ENCODE data around the gene NADSYN1.

NADSYN1 gene

GRCh38 chr11:71542879-71543777 is 90.1 kb downstream of the NADSYN1 start:
- H3K27ac ChIP-seq (ENCODE audit: low read depth, low read length), result no peak overlapping the region
- no peak overlapping the region for H3K4me3 ChIP-seq (ENCODE audit: low read depth in 1 of 2, low read length in 2 of 2)
- no peaks in the 10 kb centered on the region for H3K27me3 ChIP-seq (ENCODE audit: control insufficient read depth in 1 of 2, insufficient read depth in 2 of 2, low read length in 2 of 2)
- peaks cover 0 to 3% of the 10 kb centered on the region in 2 donors for H3K4me1 ChIP-seq (ENCODE audit: control insufficient read depth in 1 of 2, insufficient read depth in 2 of 2, low read length in 2 of 2)
- H3K36me3 ChIP-seq (ENCODE audit: control insufficient read depth in 1 of 2, insufficient read depth in 2 of 2, low read length in 2 of 2), result no peaks in the 10 kb centered on the region
- no peaks in the 10 kb centered on the region for H3K9me3 ChIP-seq (ENCODE audit: control insufficient read depth in 1 of 2, low read length in 2 of 2)
- no peak overlapping the region for H3K9ac ChIP-seq (ENCODE audit: low read depth in 1 of 2, low read length in 2 of 2)

- Histone ChIP-seq H3K4me1 (ENCODE audit: control insufficient read depth in 1 of 2, insufficient read depth in 2 of 2, low read length in 2 of 2) (peaks cover 0 to 3% of the 10 kb centered on the region in 2 donors), H3K4me3 (ENCODE audit: low read depth in 1 of 2, low read length in 2 of 2) (no peak overlapping the region), H3K27ac (ENCODE audit: low read depth, low read length) (no peak overlapping the region), H3K9me3 (ENCODE audit: control insufficient read depth in 1 of 2, low read length in 2 of 2) (no peaks in the 10 kb centered on the region), H3K36me3 (ENCODE audit: control insufficient read depth in 1 of 2, insufficient read depth in 2 of 2, low read length in 2 of 2) (no peaks in the 10 kb centered on the region), H3K9ac (ENCODE audit: low read depth in 1 of 2, low read length in 2 of 2) (no peak overlapping the region), H3K27me3 (ENCODE audit: control insufficient read depth in 1 of 2, insufficient read depth in 2 of 2, low read length in 2 of 2) (no peaks in the 10 kb centered on the region)
Measured at GRCh38 chr11:71543866-71544265, 90.9 kb downstream of the NADSYN1 start.

DNA sequence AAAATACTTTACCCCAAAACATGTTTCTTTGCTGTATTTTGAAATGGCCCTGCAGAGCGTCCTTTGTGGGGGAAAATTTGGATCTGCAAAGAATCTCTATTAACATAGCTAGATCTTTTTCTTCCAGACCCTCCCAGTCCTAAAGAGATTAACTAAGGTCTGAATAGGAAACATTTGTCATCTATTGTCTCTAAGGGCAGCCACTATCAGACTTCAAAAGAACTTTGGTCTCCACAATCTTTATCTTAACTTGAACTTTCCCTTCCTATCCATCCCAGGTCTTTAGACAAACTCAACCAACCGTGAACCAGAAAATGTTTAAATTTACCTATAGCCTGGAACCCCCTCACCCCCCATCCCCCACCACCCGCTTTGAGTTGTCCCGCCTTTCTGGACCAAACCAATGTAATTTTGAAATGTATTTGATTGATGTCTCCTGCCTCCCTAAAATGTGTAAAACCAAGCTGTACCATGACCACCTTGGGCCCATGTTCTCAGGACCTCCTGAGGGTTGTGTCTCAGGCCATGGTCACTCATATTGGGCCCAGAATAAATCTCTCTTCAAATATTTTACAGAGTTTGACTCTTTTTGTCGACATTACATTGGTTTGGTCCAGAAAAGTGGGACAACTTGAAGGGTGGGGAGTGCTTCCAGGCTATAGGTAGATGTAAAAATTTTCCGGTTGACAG is 91.7 kb downstream of the NADSYN1 start:
- H3K27me3 ChIP-seq (ENCODE audit: control insufficient read depth in 1 of 2, insufficient read depth in 2 of 2, low read length in 2 of 2), result peaks cover 0 to 1% of the 10 kb centered on the region in 2 donors
- no peak overlapping the region for H3K4me3 ChIP-seq (ENCODE audit: low read depth in 1 of 2, low read length in 2 of 2)
- peaks cover 0 to 3% of the 10 kb centered on the region in 2 donors for H3K4me1 ChIP-seq (ENCODE audit: control insufficient read depth in 1 of 2, insufficient read depth in 2 of 2, low read length in 2 of 2)
- no peaks in the 10 kb centered on the region for H3K9me3 ChIP-seq (ENCODE audit: control insufficient read depth in 1 of 2, low read length in 2 of 2)
- no peak overlapping the region for H3K27ac ChIP-seq (ENCODE audit: low read depth, low read length)
- no peak overlapping the region for H3K9ac ChIP-seq (ENCODE audit: low read depth in 1 of 2, low read length in 2 of 2)
- no peaks in the 10 kb centered on the region for H3K36me3 ChIP-seq (ENCODE audit: control insufficient read depth in 1 of 2, insufficient read depth in 2 of 2, low read length in 2 of 2)

GRCh38 chr11:71545405-71545966 is 92.5 kb downstream of the NADSYN1 start:
- Histone ChIP-seq H3K4me3 (ENCODE audit: low read depth in 1 of 2, low read length in 2 of 2) (no peak overlapping the region), H3K4me1 (ENCODE audit: control insufficient read depth in 1 of 2, insufficient read depth in 2 of 2, low read length in 2 of 2) (peaks cover 0 to 3% of the 10 kb centered on the region in 2 donors), H3K36me3 (ENCODE audit: control insufficient read depth in 1 of 2, insufficient read depth in 2 of 2, low read length in 2 of 2) (no peaks in the 10 kb centered on the region), H3K27ac (ENCODE audit: low read depth, low read length) (no peak overlapping the region), H3K9ac (ENCODE audit: low read depth in 1 of 2, low read length in 2 of 2) (no peak overlapping the region), H3K27me3 (ENCODE audit: control insufficient read depth in 1 of 2, insufficient read depth in 2 of 2, low read length in 2 of 2) (peaks cover 0 to 4% of the 10 kb centered on the region in 2 donors), H3K9me3 (ENCODE audit: control insufficient read depth in 1 of 2, low read length in 2 of 2) (no peaks in the 10 kb centered on the region)

DNA sequence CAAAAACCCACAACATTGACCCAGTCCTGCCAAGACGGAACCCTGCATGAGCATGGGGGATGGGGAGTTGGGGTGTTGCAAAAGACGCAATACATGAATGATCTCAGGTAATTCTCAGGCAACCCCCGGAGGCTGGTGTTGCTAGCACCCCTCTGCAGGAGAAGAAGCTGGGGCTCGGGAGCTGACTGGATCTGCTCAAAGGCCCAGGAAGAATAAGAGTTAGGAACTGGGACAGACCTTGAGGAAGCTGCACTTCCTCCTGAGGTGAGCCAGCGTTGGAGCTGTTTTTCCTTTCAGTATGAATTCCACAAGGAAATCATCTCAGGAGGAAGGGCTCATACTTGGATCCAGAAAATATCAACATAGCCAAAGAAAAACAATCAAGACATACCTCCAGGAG is 95.1 kb downstream of the NADSYN1 start, which contains the start of gene KRTAP5-9:
Gene KRTAP5-9, plus strand, starts transcription at position 301 of the 400 bp plus-strand sequence. CDS start 238 bp downstream, outside the sequence.
- Histone ChIP-seq H3K4me3 (ENCODE audit: low read depth in 1 of 2, low read length in 2 of 2) (no peak within 1 kb of the TSS), H3K9ac (ENCODE audit: low read depth in 1 of 2, low read length in 2 of 2) (no peak within 1 kb of the TSS), H3K4me1 (ENCODE audit: control insufficient read depth in 1 of 2, insufficient read depth in 2 of 2, low read length in 2 of 2) (peaks cover 0 to under 1% of the 10 kb centered on the region in 2 donors), H3K9me3 (ENCODE audit: control insufficient read depth in 1 of 2, low read length in 2 of 2) (no peaks in the 10 kb centered on the region), H3K27me3 (ENCODE audit: control insufficient read depth in 1 of 2, insufficient read depth in 2 of 2, low read length in 2 of 2) (peaks cover 0 to 4% of the 10 kb centered on the region in 2 donors), H3K36me3 (ENCODE audit: control insufficient read depth in 1 of 2, insufficient read depth in 2 of 2, low read length in 2 of 2) (no peaks in the 10 kb centered on the region), H3K27ac (ENCODE audit: low read depth, low read length) (no peak within 1 kb of the TSS)

- Histone ChIP-seq H3K27me3 (ENCODE audit: control insufficient read depth in 1 of 2, insufficient read depth in 2 of 2, low read length in 2 of 2) (peaks cover 0 to 4% of the 10 kb centered on the region in 2 donors), H3K9me3 (ENCODE audit: control insufficient read depth in 1 of 2, low read length in 2 of 2) (no peaks in the 10 kb centered on the region), H3K36me3 (ENCODE audit: control insufficient read depth in 1 of 2, insufficient read depth in 2 of 2, low read length in 2 of 2) (no peaks in the 10 kb centered on the region), H3K27ac (ENCODE audit: low read depth, low read length) (no peak overlapping the region), H3K9ac (ENCODE audit: low read depth in 1 of 2, low read length in 2 of 2) (no peak overlapping the region), H3K4me3 (ENCODE audit: low read depth in 1 of 2, low read length in 2 of 2) (no peak overlapping the region), H3K4me1 (ENCODE audit: control insufficient read depth in 1 of 2, insufficient read depth in 2 of 2, low read length in 2 of 2) (no peaks in the 10 kb centered on the region)
Measured at GRCh38 chr11:71548716-71549151, 95.7 kb downstream of the NADSYN1 start.

Data from duodenal mucosa (tissue), 2 donors.